ENCODE measurements around the gene PITPNC1.
"Not testable (repeated sequence)": the region's sequence is repeated elsewhere in the genome, so short reads cannot be mapped to it uniquely, and the experiment has no call there.

PITPNC1 gene

DNA sequence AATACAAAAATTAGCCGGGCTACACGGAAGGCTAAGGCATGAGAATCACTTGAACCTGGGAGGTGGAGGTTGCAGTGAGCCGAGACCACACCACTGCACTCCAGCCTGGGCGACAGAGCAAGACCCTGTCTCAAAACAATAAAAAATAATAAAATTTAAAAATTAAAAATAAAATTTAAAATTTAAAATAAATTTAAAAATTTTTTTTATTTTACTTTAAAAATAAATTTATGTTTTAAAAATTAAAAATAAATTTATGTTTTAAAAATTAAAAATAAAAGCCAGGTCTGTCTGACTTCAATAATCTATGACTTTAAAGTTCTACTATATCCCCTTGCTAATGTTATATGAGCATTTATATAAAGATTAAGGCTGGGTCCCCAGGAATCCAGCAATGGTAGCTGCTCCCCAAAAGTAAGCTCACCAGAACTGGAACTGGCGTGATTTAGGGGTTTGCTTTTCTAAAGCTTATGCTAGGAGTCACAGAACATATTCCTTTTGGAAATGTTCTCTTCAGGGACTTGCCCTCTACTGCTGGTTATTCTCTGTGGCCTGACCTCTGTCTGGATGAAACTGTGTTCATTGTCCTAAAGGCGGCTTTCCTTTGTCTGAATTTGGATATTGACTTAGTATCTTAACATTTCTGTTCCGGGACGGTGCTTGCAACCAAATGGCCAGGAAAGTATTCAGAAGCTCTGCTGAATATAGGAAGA, 200.5 kb downstream of the PITPNC1 start:
- Histone ChIP-seq H3K9me3 (ENCODE audit: control insufficient read depth, low read length) (no peaks in the 10 kb centered on the region), H3K27me3 (replicated peaks; ENCODE audit: control insufficient read depth, insufficient read depth, low read length, poor library complexity, severe bottlenecking) (no peaks in the 10 kb centered on the region), H3K4me3 (ENCODE audit: insufficient read depth, low read depth, low read length, poor library complexity, severe bottlenecking) (no peak overlapping the region), H3K36me3 (ENCODE audit: control insufficient read depth, insufficient read depth, low read length) (peaks cover 21% of the 10 kb centered on the region), H3K27ac (ENCODE audit: insufficient read depth, low read length, poor library complexity, severe bottlenecking) (no peak overlapping the region), H3K4me1 (ENCODE audit: control insufficient read depth, insufficient read depth, low read length, poor library complexity, severe bottlenecking) (no peaks in the 10 kb centered on the region)
- no peak for DNase-seq

- Histone ChIP-seq H3K4me3 (ENCODE audit: insufficient read depth, low read depth, low read length, poor library complexity, severe bottlenecking) (no peak overlapping the region), H3K4me1 (ENCODE audit: control insufficient read depth, insufficient read depth, low read length, poor library complexity, severe bottlenecking) (no peaks in the 10 kb centered on the region), H3K27ac (ENCODE audit: insufficient read depth, low read length, poor library complexity, severe bottlenecking) (no peak overlapping the region), H3K27me3 (replicated peaks; ENCODE audit: control insufficient read depth, insufficient read depth, low read length, poor library complexity, severe bottlenecking) (no peaks in the 10 kb centered on the region), H3K36me3 (ENCODE audit: control insufficient read depth, insufficient read depth, low read length) (peaks cover 21% of the 10 kb centered on the region), H3K9me3 (ENCODE audit: control insufficient read depth, low read length) (no peaks in the 10 kb centered on the region)
- DNase-seq = no peak
These were observed 201.0 kb downstream of the PITPNC1 start for GRCh38 chr17:67578142-67578457.

GRCh38 chr17:67578679-67579405, 201.8 kb downstream of the PITPNC1 start:
- not testable (repeated sequence) for H3K9me3 ChIP-seq (ENCODE audit: control insufficient read depth, low read length); H3K27me3 ChIP-seq (replicated peaks; ENCODE audit: control insufficient read depth, insufficient read depth, low read length, poor library complexity, severe bottlenecking); H3K4me3 ChIP-seq (ENCODE audit: insufficient read depth, low read depth, low read length, poor library complexity, severe bottlenecking); DNase-seq; H3K27ac ChIP-seq (ENCODE audit: insufficient read depth, low read length, poor library complexity, severe bottlenecking); H3K4me1 ChIP-seq (ENCODE audit: control insufficient read depth, insufficient read depth, low read length, poor library complexity, severe bottlenecking)
- H3K36me3 ChIP-seq (ENCODE audit: control insufficient read depth, insufficient read depth, low read length) = peaks cover 21% of the 10 kb centered on the region

DNA sequence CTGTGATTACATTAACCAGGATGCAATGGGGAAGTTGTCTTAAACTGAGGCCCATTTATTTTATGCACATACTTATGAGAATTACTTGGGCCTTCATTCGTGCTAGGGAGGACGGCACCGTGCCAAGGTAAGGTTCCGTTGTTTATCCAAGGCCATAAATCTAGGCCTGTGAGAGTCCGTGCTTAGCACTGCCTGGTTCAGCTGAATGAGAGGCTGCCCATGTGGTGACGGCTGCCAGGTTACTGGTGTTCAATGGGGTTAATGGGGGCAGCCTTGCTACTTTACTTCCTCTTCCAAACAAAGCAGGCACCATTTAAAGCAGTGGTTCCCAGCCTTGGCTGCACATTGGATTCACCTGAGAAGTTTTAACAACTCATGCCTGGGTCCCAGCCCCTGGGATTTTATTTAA, 205.6 kb downstream of the PITPNC1 start:
- Histone ChIP-seq H3K4me1 (ENCODE audit: control insufficient read depth, insufficient read depth, low read length, poor library complexity, severe bottlenecking) (no peaks in the 10 kb centered on the region), H3K36me3 (ENCODE audit: control insufficient read depth, insufficient read depth, low read length) (peaks cover 21% of the 10 kb centered on the region), H3K4me3 (ENCODE audit: insufficient read depth, low read depth, low read length, poor library complexity, severe bottlenecking) (no peak overlapping the region), H3K27ac (ENCODE audit: insufficient read depth, low read length, poor library complexity, severe bottlenecking) (no peak overlapping the region), H3K9me3 (ENCODE audit: control insufficient read depth, low read length) (no peaks in the 10 kb centered on the region), H3K27me3 (replicated peaks; ENCODE audit: control insufficient read depth, insufficient read depth, low read length, poor library complexity, severe bottlenecking) (no peaks in the 10 kb centered on the region)
- no peak for DNase-seq

DNA sequence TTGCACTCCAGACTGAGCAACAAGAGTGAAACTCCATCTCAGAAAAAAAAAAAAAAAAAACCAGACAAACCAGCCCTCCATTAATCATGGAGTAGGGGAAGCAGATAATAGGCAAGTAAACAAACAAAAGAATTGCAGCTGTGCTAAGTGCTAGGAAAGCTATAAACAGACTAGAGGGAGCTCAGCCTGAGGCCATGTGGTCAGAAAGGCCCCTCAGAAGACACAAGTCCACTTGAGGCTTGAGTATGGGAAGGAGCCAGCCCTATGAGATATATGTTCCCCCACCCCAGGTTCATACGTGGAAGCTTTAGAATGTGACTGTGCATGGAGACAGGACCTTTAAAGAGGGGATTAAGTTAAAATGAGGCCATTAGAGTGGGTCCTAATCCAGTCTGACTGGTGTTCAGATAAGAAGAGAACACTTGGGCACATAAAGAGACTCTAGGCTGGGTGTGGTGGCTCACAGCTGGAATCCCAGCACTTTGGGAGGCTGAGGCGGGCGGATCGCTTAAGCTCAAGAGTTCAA, 208.1 kb downstream of the PITPNC1 start:
- no peak for DNase-seq
- Histone ChIP-seq H3K4me1 (ENCODE audit: control insufficient read depth, insufficient read depth, low read length, poor library complexity, severe bottlenecking) (no peaks in the 10 kb centered on the region), H3K4me3 (ENCODE audit: insufficient read depth, low read depth, low read length, poor library complexity, severe bottlenecking) (no peak overlapping the region), H3K36me3 (ENCODE audit: control insufficient read depth, insufficient read depth, low read length) (peaks cover 11% of the 10 kb centered on the region), H3K27me3 (replicated peaks; ENCODE audit: control insufficient read depth, insufficient read depth, low read length, poor library complexity, severe bottlenecking) (no peaks in the 10 kb centered on the region), H3K9me3 (ENCODE audit: control insufficient read depth, low read length) (no peaks in the 10 kb centered on the region), H3K27ac (ENCODE audit: insufficient read depth, low read length, poor library complexity, severe bottlenecking) (no peak overlapping the region)

GRCh38 chr17:67588326-67588725, 211.2 kb downstream of the PITPNC1 start:
- Histone ChIP-seq H3K36me3 (ENCODE audit: control insufficient read depth, insufficient read depth, low read length) (peaks cover 3% of the 10 kb centered on the region), H3K9me3 (ENCODE audit: control insufficient read depth, low read length) (no peaks in the 10 kb centered on the region), H3K27ac (ENCODE audit: insufficient read depth, low read length, poor library complexity, severe bottlenecking) (no peak overlapping the region), H3K4me1 (ENCODE audit: control insufficient read depth, insufficient read depth, low read length, poor library complexity, severe bottlenecking) (no peaks in the 10 kb centered on the region), H3K4me3 (ENCODE audit: insufficient read depth, low read depth, low read length, poor library complexity, severe bottlenecking) (no peak overlapping the region), H3K27me3 (replicated peaks; ENCODE audit: control insufficient read depth, insufficient read depth, low read length, poor library complexity, severe bottlenecking) (no peaks in the 10 kb centered on the region)
- no peak for DNase-seq

DNA sequence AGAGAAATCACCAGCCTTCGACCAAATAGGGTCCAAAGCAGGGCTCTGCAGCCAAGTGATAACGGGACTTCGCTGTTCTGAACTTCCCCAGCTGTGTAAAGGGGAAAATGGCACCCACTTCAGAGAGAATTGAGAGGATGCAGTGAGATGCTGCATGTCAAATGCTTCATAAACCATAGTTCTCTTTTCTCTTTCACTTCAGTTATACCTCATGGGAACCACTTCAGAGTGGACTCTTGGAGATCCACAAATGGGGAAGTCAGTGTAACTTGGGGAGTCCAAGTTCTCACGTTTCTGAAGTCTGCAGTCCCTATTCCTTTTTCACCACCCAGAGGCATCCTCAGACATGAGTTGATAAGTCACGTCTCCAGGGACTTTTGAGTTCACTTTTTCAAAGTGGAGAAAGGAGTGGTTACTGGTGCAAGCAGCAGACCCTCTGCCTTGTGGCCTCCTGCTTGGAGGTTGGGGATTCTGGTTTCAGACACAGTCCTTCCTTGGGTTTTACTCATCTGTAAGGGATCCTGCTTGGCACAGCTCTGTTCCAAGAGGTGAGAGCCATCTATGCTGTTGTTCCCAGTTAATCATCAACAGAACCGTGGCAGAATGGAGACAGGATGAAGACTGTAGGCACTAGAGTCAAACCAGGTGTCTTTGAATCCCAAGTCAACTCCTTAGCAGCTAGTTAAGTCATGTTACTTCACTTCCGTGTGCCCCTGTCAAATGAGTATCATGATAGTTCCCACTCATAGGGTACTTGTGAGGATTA, 217.2 kb downstream of the PITPNC1 start:
- Histone ChIP-seq H3K27ac (ENCODE audit: insufficient read depth, low read length, poor library complexity, severe bottlenecking) (no peak overlapping the region), H3K36me3 (ENCODE audit: control insufficient read depth, insufficient read depth, low read length) (no peaks in the 10 kb centered on the region), H3K4me1 (ENCODE audit: control insufficient read depth, insufficient read depth, low read length, poor library complexity, severe bottlenecking) (no peaks in the 10 kb centered on the region), H3K9me3 (ENCODE audit: control insufficient read depth, low read length) (no peaks in the 10 kb centered on the region), H3K27me3 (replicated peaks; ENCODE audit: control insufficient read depth, insufficient read depth, low read length, poor library complexity, severe bottlenecking) (no peaks in the 10 kb centered on the region), H3K4me3 (ENCODE audit: insufficient read depth, low read depth, low read length, poor library complexity, severe bottlenecking) (no peak overlapping the region)
- no peak for DNase-seq

- H3K4me1 ChIP-seq (ENCODE audit: control insufficient read depth, insufficient read depth, low read length, poor library complexity, severe bottlenecking) = no peaks in the 10 kb centered on the region
- H3K27me3 ChIP-seq (replicated peaks; ENCODE audit: control insufficient read depth, insufficient read depth, low read length, poor library complexity, severe bottlenecking) = no peaks in the 10 kb centered on the region
- DNase-seq = no peak
- no peaks in the 10 kb centered on the region for H3K36me3 ChIP-seq (ENCODE audit: control insufficient read depth, insufficient read depth, low read length)
- H3K27ac ChIP-seq (ENCODE audit: insufficient read depth, low read length, poor library complexity, severe bottlenecking) = no peak overlapping the region
- H3K9me3 ChIP-seq (ENCODE audit: control insufficient read depth, low read length) = no peaks in the 10 kb centered on the region
- no peak overlapping the region for H3K4me3 ChIP-seq (ENCODE audit: insufficient read depth, low read depth, low read length, poor library complexity, severe bottlenecking)
These were observed 223.3 kb downstream of the PITPNC1 start for GRCh38 chr17:67600408-67600807.

GRCh38 chr17:67601897-67602296, 224.8 kb downstream of the PITPNC1 start:
- DNase-seq = no peak
- Histone ChIP-seq H3K27me3 (replicated peaks; ENCODE audit: control insufficient read depth, insufficient read depth, low read length, poor library complexity, severe bottlenecking) (no peaks in the 10 kb centered on the region), H3K4me3 (ENCODE audit: insufficient read depth, low read depth, low read length, poor library complexity, severe bottlenecking) (no peak overlapping the region), H3K4me1 (ENCODE audit: control insufficient read depth, insufficient read depth, low read length, poor library complexity, severe bottlenecking) (no peaks in the 10 kb centered on the region), H3K36me3 (ENCODE audit: control insufficient read depth, insufficient read depth, low read length) (peaks cover 7% of the 10 kb centered on the region), H3K9me3 (ENCODE audit: control insufficient read depth, low read length) (no peaks in the 10 kb centered on the region), H3K27ac (ENCODE audit: insufficient read depth, low read length, poor library complexity, severe bottlenecking) (no peak overlapping the region)

- H3K27ac ChIP-seq (ENCODE audit: insufficient read depth, low read length, poor library complexity, severe bottlenecking) = no peak overlapping the region
- no peaks in the 10 kb centered on the region for H3K4me1 ChIP-seq (ENCODE audit: control insufficient read depth, insufficient read depth, low read length, poor library complexity, severe bottlenecking)
- no peaks in the 10 kb centered on the region for H3K27me3 ChIP-seq (replicated peaks; ENCODE audit: control insufficient read depth, insufficient read depth, low read length, poor library complexity, severe bottlenecking)
- no peak overlapping the region for H3K4me3 ChIP-seq (ENCODE audit: insufficient read depth, low read depth, low read length, poor library complexity, severe bottlenecking)
- H3K36me3 ChIP-seq (ENCODE audit: control insufficient read depth, insufficient read depth, low read length) = peaks cover 7% of the 10 kb centered on the region
- no peak for DNase-seq
- no peaks in the 10 kb centered on the region for H3K9me3 ChIP-seq (ENCODE audit: control insufficient read depth, low read length)
These were observed 225.4 kb downstream of the PITPNC1 start for GRCh38 chr17:67602444-67602843.
